Iris pigment epithelial cell (primary cell): ENCODE results near the gene CNTNAP5.
A peak's percentile ranks its signal among the peaks of the same experiment; 100 is the strongest.

Experiments used
- DNase-seq: peaks from one replicate; pipeline ENCODE4 v3.0.0-alpha.2; 2011; ENCODE audit warnings: low read depth

The CNTNAP5 gene

DNA sequence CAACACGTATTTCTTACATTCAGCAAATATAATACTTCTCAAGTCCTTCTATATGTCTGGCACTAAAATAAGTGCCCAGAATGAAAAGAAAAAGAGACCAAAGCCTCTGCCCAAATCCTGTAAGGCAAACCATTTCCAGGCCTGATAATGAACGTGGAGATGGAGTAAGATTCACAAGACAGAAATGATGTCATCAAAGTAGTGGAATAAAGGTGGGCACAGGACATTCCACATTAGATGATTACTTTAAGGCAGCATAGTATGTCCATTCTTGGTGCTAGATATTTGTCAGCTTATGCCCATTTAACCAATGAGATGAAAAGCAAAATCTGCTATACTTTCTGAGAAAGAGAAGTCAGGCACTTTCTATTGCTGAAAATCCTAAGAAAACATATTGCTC is 38.5 kb downstream of the CNTNAP5 start:
- no peak for DNase-seq

DNA sequence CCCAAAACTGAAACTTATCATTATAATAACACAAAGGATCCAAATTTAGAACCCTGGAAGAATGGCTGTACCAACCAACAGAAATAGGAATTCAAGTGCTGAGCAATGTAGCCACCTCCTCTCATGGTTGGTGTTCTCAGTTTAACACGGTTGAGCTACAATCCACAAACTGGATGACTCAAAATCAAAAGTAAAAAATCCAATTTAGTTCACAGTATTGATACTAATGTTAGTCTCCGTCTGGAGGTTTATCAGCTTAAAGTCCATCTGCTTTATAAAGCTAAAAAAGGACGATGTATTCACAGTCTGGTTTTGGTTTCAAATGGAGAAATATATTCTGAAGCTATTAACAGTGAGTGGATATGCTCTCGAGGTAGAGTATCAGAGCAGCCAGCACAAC is 40.5 kb downstream of the CNTNAP5 start:
- no peak for DNase-seq

DNA sequence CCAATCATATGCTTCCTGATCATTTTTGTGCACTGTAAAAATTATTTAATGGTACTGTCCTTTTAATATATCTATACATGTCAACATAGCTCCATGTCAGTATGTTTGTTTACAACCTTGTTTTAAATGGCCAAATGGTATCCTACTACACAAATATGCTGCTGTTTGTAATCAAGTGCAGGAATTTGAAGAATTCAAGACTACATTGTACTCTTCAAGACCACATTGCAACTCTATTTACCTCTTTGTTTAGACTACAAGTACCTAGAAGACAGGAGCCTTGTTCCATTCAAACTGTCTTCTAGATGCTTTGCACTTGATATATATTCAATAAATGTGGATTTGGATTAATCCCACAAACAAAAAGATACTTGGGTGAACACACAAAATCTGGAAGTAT is 41.7 kb downstream of the CNTNAP5 start:
- no peak for DNase-seq

DNA sequence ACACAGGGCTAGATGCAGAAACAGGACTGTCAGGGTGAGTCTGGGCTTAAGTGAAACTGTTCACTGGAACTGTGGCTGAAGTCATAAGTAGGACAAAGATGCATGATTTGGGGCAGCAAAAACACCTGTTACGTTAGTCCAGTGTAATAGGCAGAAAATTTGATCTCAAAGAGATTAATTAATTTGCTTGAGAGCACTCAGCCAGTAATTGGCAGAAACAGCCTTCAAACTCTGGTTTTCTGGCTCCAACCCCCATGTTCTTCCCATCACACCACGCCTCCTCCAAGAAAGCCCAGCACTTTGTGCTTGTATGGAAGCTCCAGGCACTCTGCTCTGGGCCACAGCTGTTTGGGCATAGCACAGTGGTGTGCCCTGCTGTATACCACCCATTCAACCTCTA is 54.0 kb downstream of the CNTNAP5 start:
- no peak for DNase-seq

DNA sequence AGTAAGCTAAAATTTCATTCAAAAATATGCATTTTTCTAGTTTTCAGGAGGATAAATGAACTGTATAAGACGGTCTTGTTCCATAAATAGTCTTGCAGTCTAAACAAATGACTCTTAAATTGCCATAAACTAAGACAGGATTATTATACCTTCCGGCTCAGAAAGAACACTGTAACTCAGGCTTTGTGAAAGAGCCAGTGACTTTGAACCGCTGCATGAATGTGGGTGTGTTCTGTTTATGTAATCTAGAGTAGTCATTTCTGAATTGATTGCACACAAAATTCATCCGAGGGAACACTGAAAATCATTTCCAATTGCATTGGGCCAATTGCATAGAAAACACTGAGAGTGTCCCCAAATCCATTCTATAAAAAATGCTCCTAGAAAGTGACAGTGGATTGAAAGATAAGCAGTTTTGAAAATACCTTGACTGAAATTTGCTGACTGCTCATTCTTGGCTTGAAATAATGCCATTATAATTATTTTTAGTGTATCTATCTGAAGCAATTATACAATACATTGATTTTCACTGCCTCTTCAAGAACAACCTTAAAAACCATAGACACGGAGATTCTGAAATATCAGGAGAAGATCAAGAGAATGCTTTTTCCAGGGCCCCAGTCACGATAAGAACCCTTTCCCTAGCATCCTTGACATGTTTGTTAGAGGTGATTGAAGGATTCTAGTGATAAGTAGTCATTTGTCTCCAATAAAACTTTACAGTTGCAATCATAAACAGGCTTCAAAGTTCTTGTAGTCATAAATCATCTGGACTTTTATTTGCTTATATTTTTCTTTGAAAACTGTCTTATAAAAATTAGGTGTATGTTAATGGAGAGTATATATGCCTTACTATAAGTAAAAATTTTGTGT is 55.4 kb downstream of the CNTNAP5 start:
- DNase-seq = no peak

DNA sequence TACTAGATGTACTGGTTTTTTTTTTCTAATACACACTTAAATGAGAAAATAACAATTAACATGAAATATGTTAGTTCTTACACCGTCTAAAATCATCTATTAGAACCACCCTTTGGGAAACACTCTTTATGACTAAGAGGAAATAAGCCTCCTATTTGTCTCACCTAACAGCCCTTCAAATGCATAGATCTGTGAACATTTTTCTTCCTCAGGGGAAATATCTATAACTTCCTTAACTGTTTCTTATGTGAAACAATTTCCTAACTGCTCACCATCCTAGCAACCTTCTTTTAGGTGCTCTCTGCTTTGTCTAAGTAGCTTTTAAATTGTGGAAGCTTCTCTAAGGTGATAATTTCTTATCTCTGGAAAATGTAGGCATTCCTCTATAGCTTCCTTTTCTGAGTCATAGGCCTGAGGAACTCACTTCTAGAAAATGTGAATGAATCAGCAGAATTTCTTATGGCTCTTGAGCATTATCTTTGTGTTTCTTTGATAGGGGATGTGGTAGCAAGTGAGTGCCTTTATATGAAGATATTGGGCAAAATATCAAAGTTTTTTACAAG is 56.1 kb downstream of the CNTNAP5 start:
- no peak for DNase-seq

DNA sequence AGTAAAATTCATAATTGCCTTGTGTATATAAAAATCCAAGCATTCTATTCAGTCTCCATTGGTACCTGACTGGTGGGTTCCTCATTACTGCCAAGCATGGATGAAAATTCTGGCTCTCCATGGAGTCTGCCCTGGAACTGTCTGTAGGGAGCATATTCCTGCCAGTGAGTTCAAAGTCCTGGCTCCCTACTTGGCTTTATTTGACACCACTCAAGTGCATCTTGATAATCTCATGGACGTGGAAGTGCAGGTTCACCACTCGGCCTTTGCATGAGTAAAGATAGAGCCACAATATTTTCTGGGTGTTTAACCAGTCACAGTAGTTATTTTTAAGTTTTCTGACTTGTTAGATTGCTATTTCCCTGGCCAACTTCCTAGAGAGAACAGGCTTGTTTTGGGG is 63.5 kb downstream of the CNTNAP5 start:
- DNase-seq = no peak

DNA sequence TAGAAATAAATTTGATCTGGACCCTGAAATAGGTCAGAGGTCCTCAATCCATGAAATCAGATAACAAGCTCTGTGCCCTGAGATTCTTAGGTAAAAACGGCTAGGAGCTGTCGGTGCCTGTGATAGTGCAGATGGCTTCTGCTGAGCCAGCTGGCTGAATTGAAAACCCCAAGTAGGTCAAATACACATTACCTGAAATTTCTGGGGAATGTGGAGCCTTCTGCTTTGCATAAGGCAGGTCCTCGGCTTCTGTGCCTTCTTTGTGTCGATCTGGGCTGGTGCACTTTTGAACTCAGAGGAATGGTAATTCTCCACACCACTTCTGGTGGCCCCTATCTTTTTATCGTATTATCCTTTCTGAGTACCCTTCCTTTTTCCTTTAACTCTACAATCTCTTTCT is 66.6 kb downstream of the CNTNAP5 start:
- DNase-seq = no peak

DNA sequence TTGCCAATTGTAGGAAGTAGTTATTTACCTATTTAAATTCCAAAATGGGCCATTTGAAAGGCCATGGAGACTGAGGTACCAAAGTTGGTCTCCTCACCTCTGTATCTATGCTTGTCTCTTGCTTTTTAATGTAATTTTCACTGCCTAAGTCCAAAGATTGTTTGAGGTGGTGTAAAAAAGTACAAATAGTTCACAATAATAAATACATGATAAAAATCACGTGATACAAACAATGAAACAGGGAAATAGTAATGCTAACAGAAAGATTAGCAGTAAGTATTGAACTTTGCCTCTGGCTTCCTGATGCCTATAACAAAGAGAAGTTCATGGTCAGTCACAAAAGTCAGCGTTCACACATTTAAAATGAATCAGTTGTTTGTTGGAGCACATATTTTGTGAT is 67.6 kb downstream of the CNTNAP5 start:
- no peak for DNase-seq

DNA sequence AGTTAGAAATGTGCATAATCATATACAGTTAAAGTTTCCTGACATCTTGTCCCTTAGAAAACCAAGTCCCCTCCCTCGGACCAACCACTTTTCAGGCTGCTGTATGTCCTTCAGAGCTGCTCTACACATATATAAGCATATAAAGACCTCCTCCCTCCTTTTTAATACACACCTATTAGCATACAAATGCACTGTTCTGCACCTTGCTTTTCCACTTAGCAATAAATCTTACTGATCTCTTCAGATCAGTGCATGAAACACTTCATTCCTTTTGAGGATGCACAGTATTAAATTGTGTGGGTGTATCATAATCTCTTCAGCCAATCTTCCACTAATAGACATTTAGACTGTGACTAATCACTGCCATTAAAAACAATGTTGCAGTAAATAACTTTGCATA is 79.8 kb downstream of the CNTNAP5 start:
- no peak for DNase-seq

DNA sequence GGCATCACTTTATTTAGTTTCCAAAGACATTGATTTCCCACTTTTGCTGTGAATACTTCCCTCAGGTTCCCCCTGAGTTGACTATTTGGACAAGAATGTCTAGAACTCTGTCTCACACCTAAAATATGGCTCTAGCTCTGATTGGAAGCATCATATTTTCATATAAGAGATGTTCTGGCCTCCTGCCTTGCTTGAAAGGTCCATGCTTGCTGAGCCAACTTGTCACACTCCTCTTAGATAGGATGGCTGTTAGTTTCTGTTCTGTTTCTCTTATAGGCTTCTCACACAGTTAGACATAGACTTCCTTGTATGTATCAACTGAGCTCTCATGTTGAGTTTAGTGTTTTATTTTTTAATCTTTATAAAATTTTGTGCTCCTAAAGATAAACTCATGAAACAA is 87.1 kb downstream of the CNTNAP5 start:
- DNase-seq = no peak

DNA sequence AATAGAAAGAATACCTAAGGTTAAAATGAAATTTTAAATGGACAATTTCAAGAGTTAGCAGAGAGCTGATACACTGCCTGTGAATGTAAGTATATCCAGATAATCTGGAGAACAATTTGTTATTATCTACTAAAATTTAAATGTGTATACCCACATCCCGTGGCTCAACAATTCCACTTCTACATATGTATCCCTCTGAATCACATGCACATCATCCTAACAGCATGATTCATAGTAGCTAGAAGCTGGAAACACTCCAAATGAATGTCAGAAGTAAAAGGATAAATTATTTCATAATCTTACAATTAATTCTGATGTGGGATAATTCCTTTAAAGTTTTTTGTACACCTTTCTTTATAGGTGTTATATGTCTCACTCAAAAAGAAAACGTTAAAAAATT is 87.9 kb downstream of the CNTNAP5 start:
- DNase-seq = peak; percentile 4

DNA sequence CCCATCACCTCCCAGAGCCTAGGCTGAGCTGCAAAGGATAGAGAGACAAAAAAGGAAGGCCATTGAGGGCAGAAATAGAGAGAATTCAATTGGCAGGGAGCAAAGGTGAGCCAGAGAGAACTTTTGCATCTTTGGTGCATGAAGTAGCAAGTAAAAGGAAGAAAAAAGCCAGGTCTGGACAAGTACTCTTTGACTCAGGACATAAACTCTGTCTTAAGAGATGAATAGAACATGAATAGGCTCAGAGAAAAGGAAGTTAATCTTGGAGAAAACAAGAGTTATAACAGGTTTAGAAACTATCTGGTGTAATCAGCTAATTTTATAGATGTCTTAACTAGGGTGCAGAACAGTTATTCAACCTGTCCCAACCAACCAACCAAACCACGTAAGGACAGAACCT is 95.2 kb downstream of the CNTNAP5 start:
- no peak for DNase-seq

DNA sequence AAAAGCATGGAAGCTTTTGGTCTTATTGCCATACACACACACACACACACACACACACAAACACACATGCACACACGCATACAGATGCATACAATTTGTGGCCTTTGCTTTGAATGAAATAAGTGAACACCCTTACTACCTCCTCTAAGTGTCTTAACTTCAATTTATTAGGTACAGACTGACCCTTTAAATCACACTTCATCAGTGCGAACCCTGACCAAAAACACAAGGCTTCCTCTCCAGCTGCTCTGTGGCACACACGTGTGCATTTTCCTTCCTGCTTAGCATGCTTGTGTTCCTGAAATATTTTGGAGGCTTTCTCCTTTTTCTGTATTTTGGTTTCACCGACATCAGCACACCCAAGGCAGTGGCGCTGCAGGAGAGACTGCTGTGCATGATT is 96.0 kb downstream of the CNTNAP5 start:
- DNase-seq = no peak

DNA sequence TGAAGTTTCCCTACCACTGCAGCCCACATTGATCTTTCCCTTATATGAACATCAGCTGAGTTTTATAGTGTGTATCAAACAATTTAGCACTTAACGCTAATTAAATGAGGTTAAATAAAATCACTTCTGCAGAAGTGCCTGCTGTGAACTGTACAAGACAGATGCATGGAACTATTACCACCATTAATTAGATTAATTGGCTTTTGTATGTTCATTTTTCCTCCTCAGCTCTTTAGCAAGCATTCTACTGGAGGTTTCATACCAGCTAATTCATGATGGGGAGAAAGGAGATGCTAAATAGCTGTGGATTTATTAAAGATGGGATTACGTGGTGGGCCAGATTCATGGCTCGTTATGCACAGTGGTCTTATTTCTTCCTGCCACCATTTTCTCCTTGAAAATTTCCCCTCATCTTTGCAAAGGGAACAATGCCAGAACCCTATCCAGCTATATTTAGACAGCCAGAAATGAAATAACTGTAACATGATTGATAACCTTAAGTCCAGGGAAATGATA is 96.7 kb downstream of the CNTNAP5 start:
- no peak for DNase-seq

DNA sequence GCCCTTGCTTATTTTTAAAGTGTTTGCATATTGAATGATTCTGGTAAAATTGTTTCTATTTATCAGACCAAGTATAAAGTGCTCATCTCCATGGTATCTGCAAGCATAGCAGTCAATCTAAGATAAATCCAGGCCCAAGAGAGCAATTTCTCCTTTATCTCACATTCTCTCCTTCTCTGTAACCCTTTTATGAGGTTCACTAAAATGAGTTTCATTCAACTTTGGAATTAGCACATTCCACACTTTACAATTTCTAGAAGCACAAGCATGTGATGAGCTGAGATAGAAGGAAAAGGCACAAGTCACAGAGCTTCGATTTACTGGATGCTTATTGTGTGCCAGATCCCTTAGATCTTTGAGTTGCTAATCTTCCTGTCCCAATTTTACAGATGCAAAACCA is 97.3 kb downstream of the CNTNAP5 start:
- no peak for DNase-seq

DNA sequence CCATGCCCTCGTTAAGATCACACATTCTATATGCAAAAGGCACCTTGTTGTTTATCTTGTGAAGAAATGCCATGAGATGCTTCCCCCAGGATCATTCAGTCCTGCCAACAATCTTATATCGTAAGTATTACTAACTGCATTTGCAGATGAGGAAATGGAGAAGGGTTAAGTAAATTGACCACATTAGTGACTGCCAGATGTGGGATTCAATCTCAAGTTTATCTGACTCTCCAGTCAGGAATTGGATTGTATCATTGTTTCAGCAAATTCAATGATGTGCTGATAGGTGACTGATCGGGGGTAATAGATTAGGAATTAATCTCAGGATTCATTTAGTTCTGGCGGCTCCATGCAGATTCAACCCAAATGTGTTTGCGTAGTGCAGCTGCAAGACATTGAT is 106.2 kb downstream of the CNTNAP5 start:
- no peak for DNase-seq

DNA sequence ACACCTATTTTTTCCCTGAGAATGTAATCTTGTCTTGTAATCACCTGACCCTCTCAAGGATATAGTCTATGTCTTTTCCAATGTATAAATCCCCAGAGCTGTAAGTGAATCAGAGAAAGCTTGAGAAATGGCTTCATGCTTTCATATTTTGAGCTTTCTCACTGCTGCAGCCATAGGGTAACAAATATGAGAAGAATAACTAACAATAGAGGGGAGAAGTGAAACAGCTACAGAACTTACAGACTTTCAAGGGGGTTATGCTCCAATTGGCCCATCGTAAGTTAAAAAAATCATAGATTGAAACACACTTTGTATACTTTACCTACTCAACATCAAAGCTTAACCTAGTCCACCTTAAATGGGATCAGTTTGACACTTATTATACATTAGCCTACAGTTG is 111.0 kb downstream of the CNTNAP5 start:
- no peak for DNase-seq

DNA sequence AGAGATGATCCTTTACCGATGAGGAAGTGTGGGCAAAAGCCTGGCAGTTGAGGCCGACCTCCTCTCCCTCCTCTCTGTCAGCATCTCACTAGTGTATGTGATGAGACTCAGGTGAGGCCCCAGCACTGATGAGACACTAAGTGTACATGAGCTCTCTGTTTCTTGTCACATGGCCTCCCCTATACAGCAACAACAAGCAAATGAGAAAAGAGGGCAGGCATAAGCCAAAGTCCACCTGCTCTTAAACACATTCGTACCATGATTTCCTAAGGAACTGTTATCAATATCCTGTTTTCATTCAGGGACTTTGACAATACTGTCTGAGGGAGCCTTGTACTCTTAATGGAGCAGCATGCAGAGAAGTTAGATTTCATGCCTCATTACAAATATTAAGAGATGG is 113.0 kb downstream of the CNTNAP5 start:
- no peak for DNase-seq

DNA sequence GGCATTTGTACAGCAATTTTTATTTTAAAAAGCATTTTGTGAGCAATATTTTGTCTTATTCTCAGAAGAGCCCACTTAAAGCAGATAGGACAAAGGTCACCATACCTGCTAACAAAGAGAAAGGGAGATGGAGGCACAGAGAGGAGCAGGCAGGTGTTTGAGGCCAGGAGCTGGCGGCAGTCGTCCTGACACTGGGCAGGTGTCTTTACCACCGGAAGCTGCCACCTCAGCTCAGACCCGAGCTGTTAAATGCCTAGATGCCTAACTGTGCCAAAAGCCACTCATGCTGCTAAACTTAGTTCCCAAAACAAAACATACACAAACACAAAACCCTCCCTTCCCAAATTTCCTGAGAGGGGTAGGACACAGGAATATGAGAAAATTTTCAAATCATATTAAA is 120.9 kb downstream of the CNTNAP5 start:
- DNase-seq = no peak

DNA sequence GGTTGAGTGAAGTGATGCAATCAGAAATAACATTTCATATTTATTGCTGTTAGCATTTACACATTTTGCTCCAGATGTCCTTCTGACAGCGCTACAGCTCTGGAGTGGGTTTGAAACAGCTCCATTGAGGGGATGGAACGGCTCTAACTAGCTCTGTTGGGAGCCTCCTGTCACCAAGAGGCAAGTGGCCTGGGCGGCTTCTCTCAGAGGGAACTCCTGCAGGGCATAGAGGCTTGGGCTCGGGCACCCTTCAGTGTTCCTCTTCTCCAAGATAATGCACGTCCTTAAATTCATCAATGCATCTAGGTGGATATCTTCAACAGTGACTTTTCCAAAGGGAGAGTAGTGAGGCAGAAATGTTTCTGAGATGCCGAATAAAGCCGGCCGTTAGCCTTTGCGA is 122.5 kb downstream of the CNTNAP5 start:
- DNase-seq = no peak

DNA sequence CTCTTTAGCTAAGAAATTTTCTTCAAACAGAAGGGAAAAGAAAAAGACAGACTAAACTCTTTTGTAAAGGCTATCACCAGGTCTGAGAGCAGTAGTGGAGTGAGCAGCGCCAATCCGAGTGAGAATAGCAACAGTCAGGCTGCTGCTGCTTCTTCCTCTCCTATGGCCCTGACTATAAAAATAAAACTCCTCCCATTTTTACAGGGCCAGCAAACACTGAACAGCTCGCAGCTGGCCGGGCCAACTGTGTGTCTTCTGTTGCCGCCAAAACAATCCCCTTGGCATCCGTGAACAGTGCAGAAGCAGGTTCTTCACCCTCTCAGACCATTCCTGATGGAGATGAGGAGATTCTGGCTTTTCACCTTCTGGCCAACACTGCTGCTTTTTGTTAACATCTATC is 124.5 kb downstream of the CNTNAP5 start:
- no peak for DNase-seq

DNA sequence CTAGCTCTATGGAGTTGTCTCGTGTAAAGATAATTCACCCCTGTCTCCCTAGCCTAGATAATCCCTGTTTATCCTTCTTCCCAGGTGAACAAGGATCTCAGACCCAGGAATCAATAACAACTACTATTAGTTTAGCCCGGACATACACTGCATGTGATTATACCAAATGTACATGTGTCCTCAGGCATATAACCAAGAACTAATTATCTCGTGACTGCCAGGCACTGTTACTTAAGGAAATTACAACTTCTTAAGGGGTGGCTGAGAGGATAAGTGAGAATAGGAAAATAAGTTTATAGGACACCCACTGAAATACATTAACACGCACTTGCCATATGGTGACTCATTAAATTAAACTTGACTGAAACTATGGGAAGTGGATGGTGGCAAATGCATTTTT is 126.6 kb downstream of the CNTNAP5 start:
- no peak for DNase-seq

DNA sequence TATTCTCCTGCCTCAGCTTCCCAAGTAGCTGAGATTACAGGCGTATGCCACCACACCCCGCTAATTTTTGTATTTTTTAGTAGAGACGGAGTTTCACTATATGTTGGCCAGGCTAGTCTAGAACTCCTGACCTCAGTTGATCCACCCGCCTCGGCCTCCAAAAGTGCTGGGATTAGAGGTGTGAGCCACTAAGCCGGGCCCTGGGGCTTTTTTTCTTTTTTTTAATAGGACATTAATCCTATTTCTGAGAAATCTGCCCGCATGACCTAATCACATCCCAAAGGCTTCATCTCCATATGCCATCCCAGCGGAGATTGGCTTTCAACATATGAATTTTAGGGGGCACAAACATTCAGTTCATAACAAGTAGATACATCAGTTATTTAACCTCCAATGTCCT is 128.6 kb downstream of the CNTNAP5 start:
- no peak for DNase-seq
